PFSK-1 (cell line): ENCODE results near the gene FLNC.

Experiments
- FOXP2 ChIP-seq: optimal IDR thresholded peaks from 2 replicates; pipeline ENCODE3; 2011; ENCODE audit warnings: borderline replicate concordance, control low read depth, inconsistent platforms; ENCODE audit not compliant: insufficient read depth; ENCODE audit errors: extremely low read length, extremely low read depth
- POLR2AphosphoS5 ChIP-seq: IDR thresholded peaks from 2 replicates; pipeline ENCODE4 v1.6.1; 2012; ENCODE audit warnings: low read depth, mild to moderate bottlenecking, control low read depth, low read length, moderate library complexity
- SIN3A ChIP-seq: IDR thresholded peaks from 2 replicates; pipeline ENCODE4 v1.6.1; 2012; ENCODE audit warnings: mild to moderate bottlenecking, low read length, moderate library complexity, borderline replicate concordance; ENCODE audit not compliant: insufficient read depth
- TAF1 ChIP-seq: IDR thresholded peaks from 2 replicates; pipeline ENCODE4 v1.6.1; 2012; ENCODE audit warnings: low read length, control low read depth, borderline replicate concordance; ENCODE audit not compliant: insufficient read depth
- TF ChIP-seq, protein P1 (sequence below), 2 experiments: IDR thresholded peaks; 2 replicates each; pipeline versions ENCODE4 v1.6.1 to v1.8.0; 2011 to 2012; ENCODE audit warnings: low read depth in 2 of 2, low read length in 2 of 2, control low read depth in 1 of 2, inconsistent platforms in 1 of 2, mild to moderate bottlenecking in 1 of 2, moderate library complexity in 1 of 2; ENCODE audit not compliant: insufficient read depth in 1 of 2

FLNC gene

GRCh38 chr7:128785738-128786137 is 44.5 kb upstream of the FLNC start:
- TF ChIP-seq TAF1 (no peak), FOXP2 (no peak), POLR2AphosphoS5 (no peak), SIN3A (no peak)
- TF ChIP-seq, protein P1, sequence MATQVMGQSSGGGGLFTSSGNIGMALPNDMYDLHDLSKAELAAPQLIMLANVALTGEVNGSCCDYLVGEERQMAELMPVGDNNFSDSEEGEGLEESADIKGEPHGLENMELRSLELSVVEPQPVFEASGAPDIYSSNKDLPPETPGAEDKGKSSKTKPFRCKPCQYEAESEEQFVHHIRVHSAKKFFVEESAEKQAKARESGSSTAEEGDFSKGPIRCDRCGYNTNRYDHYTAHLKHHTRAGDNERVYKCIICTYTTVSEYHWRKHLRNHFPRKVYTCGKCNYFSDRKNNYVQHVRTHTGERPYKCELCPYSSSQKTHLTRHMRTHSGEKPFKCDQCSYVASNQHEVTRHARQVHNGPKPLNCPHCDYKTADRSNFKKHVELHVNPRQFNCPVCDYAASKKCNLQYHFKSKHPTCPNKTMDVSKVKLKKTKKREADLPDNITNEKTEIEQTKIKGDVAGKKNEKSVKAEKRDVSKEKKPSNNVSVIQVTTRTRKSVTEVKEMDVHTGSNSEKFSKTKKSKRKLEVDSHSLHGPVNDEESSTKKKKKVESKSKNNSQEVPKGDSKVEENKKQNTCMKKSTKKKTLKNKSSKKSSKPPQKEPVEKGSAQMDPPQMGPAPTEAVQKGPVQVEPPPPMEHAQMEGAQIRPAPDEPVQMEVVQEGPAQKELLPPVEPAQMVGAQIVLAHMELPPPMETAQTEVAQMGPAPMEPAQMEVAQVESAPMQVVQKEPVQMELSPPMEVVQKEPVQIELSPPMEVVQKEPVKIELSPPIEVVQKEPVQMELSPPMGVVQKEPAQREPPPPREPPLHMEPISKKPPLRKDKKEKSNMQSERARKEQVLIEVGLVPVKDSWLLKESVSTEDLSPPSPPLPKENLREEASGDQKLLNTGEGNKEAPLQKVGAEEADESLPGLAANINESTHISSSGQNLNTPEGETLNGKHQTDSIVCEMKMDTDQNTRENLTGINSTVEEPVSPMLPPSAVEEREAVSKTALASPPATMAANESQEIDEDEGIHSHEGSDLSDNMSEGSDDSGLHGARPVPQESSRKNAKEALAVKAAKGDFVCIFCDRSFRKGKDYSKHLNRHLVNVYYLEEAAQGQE (IDR thresholded peaks at IDR 0.05; ENCODE audit: insufficient read depth in 1 of 2, low read depth in 2 of 2, low read length in 2 of 2), result no peak

- TF ChIP-seq POLR2AphosphoS5 (no peak), SIN3A (no peak), FOXP2 (no peak), TAF1 (no peak)
- TF ChIP-seq, protein P1 (IDR thresholded peaks at IDR 0.05; ENCODE audit: insufficient read depth in 1 of 2, low read depth in 2 of 2, low read length in 2 of 2), result no peak
Measured at GRCh38 chr7:128788446-128789412, 41.5 kb upstream of the FLNC start.

DNA sequence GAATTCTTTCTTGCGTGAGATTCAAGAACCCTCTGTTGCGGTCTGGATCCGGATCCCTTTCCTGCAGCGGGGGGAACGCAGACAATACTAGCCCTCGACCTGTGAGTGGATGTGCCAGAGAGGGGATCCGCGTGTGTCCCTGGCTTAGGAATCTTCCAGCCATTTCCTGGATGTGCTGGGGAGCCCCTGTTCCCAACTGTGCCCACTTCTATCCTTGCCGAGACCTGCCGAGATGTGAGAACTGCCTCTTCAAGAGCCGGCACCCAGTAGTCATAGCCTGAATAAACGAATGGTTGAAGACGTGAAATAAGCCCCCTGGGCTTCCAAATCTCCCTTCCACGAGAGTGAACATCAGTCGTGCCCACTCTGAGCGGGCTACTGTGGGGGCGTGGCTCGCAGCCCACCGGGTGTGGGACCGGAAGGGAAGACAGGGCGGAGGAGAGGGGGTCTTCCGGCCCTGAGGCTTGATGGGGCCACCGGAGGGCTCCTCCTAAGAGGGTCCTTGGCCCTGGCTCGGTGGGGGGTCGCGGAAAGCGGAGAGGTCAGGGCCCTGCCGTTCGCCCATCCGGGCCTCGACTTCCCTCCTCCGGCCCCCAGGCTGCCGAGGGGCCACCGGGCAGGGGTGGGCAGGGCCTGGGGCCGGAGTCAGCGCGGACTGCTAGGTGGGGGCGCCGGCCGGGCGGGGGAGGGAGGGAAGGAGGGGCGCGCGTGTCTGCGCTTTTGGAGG is 39.7 kb upstream of the FLNC start:
- TF ChIP-seq POLR2AphosphoS5, result no peak
- no peak for TF ChIP-seq SIN3A
- TF ChIP-seq, protein P1 (IDR thresholded peaks at IDR 0.05; ENCODE audit: insufficient read depth in 1 of 2, low read depth in 2 of 2, low read length in 2 of 2), result no peak
- no peak for TF ChIP-seq TAF1
- no peak for TF ChIP-seq FOXP2

GRCh38 chr7:128791121-128791971 is 38.9 kb upstream of the FLNC start, which contains the start of gene CCDC136:
TSS of gene CCDC136 (plus strand) at chr7:128791968. CDS start at chr7:128792412, 444 bp downstream.
- TF ChIP-seq, protein P1 (IDR thresholded peaks at IDR 0.05; ENCODE audit: insufficient read depth in 1 of 2, low read depth in 2 of 2, low read length in 2 of 2), result no peak
- TF ChIP-seq FOXP2, result peak; percentile 34
- peak; percentile 36; the same call in 1 of the 2 replicates for TF ChIP-seq POLR2AphosphoS5
